Thyroid gland (tissue), 4 donors: ENCODE measurements around the gene DENND1B.

Experiments
- POLR2A ChIP-seq, 2 donors: fragments of 450-650 bp; IDR thresholded peaks; one replicate each; pipeline ENCODE4 v1.6.1; 2017; ENCODE audit warnings: antibody characterized with exemption in 2 of 2, mild to moderate bottlenecking in 2 of 2, moderate library complexity in 1 of 2
- TF ChIP-seq, protein P1 (sequence below), 6 experiments: fragments of 200-600 bp in 3 of 6; fragments of 450-650 bp in 3 of 6; sonication (generic) in 3 of 6; IDR thresholded peaks; one replicate each; pipeline ENCODE4 v1.5.1; 2016 to 2019; ENCODE audit warnings: antibody characterized with exemption in 6 of 6, mild to moderate bottlenecking in 2 of 6, inconsistent platforms in 1 of 6, moderate library complexity in 1 of 6

- TF ChIP-seq, protein P1, sequence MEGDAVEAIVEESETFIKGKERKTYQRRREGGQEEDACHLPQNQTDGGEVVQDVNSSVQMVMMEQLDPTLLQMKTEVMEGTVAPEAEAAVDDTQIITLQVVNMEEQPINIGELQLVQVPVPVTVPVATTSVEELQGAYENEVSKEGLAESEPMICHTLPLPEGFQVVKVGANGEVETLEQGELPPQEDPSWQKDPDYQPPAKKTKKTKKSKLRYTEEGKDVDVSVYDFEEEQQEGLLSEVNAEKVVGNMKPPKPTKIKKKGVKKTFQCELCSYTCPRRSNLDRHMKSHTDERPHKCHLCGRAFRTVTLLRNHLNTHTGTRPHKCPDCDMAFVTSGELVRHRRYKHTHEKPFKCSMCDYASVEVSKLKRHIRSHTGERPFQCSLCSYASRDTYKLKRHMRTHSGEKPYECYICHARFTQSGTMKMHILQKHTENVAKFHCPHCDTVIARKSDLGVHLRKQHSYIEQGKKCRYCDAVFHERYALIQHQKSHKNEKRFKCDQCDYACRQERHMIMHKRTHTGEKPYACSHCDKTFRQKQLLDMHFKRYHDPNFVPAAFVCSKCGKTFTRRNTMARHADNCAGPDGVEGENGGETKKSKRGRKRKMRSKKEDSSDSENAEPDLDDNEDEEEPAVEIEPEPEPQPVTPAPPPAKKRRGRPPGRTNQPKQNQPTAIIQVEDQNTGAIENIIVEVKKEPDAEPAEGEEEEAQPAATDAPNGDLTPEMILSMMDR (IDR thresholded peaks at IDR 0.05), result no peak
- no peak for TF ChIP-seq POLR2A (IDR thresholded peaks at IDR 0.05)
Observed at GRCh38 chr1:197808880-197809279, 33.6 kb upstream of the DENND1B start.
